CD1c-positive myeloid dendritic cell (primary cell): ENCODE results near the gene MAP3K10.
"Not testable (repeated sequence)": the region's sequence is repeated elsewhere in the genome, so short reads cannot be mapped to it uniquely, and the experiment has no call there.

Experiments
- DNase-seq: peaks from one replicate; pipeline ENCODE4 v3.0.0-alpha.2; 2016; ENCODE audit errors: extremely low spot score

The MAP3K10 gene

DNA sequence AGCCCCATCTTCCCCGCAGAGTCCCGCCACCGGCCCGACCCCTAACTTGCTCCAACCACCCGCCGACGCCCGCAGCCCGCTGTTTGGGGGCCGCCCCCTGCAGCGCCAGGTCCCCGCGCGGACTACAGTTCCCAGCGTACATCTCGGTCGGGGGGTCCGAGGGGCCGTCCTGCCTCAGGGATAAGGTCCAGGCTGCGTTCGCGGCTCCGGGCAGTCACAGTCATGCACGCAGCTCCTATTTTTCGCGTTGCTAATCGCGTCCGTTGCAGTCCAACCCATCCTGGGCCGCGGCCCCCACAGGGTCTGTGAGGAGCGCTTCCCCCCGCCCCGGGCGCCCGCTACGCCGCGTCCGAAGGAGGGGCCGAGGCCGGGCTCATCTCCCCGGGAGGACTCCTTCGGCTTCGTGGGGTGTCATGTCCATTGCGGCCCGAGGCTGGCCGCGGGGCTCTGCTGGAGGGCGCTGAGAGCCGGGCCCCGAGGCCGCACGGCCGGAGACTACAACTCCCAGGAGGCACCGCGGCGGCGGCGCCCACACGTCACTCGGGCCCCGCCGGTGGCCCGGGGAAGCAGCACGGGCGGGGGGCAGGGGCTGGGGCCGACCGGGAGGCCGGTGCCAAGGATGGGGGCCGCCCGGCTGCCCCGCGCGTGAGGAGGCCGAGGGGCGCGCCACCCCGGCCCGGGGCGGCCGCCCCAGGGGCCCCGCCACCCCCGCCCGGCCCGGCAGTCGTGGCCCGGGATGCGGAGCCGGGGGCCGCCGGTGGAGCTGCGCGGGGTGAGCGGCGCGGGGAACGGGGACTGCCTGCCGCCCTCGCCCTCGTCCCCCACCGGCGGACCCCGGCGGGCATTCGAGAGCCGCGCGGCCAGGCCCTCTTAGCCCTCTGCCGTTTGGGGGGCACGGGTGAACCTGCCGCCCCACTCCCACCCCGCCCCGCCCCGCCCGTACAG is at the start of gene MAP3K10:
MAP3K10 (plus strand) TSS at position 536 of the 945 bp plus-strand sequence. CDS start 606 bp downstream, outside the sequence.
- DNase-seq: peak; percentile 74

DNA sequence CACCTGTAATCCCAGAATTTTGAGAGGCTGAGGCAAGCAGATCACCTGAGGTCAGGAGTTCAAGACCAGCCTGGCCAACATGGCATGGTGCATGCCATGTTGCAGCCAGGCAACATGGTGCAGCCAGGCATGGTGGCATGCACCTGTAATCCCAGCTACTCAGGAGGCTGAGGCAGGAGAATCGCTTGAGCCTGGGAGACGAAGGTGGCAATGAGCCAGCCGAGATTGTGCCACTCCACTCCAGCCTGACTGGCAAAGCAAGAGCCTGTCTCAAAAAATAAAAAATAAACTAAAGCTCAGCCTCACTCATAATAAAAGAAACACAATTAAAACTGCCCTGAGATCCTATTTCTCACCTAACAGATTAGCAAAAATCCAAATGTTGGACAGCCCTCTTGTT is 49.7 kb upstream of the MAP3K10 start:
- DNase-seq: no peak

DNA sequence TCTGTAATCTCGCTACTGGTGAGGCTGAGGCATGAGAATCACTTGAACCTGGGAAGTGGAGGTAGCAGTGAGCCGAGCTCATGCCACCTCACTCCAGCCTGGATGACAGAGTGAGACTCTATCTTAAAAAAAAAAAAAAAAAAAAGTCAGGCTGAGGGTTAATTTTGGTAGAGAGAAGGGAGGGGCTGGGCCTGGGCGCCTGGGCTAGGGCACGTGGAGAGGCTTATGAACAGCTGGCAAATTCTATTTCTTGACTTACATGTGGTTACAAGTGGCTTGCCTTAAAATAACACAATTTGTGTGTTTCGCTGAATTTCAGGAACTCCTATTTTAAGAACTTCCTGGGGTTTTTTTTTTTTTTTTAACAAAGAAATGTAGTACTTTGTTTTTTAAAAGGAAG is 47.6 kb upstream of the MAP3K10 start:
- peak; percentile 40 for DNase-seq

DNA sequence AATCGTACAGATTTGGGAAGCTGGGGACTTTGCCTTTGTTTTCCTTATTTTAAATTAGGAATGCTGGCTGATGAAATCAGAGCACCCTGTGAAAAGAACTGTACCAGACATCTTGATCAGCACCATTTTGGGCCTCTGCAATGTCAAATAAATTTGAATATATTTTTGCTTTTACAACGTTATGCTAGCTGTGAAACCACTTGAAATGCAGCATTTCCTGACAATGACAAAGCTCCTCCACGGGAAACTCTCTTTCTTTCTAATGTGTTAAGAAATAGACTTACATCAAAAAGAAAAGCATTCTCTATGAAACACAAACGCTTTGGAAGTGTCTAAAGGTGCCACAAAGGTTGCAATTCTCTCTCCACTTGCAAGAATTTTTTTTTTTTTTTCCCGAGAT is 47.1 kb upstream of the MAP3K10 start:
- DNase-seq: peak; percentile 30

DNA sequence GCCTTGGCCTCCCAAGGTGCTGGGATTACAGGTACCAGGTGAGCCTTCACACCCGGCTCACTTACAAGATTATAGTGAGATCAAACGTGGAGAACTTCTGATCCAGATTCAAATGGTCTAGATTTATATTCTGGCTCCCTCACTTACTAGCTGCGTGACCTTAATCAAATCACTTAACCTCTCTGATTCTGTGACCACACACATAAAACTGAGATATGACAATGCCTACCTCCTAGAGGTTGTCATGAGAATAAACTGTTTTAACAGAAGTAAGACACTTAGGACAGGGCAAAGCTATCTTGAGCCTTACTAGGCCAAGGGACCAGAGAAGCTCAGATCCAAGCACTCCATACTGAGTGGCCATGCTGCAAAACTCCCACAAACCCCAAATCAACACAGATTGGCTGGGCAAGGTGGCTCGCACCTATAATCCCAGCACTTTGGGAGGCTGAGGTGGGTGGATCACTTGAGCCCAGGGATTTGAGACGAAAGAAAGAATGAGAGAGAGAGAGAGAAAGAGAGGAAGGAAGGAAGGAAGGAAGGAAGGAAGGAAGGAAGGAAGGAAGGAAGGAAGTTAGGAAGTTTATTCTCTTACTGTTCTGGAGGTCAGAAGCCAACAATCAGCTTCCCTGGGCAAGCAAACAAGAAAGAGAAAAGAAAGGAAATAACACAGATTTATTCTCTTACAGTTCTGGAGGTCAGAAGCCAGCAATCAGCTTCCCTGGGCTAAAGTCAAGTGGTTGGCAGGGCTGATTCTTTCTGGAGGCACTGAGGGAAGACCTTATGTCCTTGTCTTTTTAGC is 46.1 kb upstream of the MAP3K10 start:
- DNase-seq: no peak

DNA sequence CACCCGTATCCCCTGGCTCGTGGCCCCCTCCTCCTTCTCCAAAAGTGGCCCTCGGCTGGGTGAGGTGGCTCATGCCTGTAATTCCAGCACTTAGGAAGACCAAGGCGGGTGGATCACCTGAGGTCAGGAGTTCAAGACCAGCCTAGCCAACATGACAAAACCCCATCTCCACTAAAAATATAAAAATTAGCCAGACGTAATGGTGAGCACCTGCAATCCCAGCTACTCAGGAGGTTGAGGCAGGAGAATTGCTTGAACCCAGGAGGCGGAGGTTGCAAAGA is 45.5 kb upstream of the MAP3K10 start:
- DNase-seq: not testable (repeated sequence)

DNA sequence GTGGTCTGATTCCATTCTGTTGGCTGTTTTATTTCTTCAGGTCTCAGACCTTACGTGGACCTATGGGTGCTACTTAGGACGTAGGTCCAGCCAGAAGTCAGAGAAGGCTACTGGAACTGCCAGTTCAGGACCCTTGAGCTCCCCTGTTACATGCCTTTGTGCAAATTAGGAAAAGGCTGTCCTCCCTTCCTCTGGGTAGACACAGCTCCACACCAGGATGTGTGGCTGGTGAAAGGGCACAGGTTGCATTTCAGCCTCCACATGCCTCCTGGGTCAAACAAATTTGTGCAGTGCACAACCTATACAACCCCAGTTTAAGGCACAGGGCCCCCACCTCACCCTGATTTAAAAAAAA is 43.9 kb upstream of the MAP3K10 start:
- DNase-seq: no peak

DNA sequence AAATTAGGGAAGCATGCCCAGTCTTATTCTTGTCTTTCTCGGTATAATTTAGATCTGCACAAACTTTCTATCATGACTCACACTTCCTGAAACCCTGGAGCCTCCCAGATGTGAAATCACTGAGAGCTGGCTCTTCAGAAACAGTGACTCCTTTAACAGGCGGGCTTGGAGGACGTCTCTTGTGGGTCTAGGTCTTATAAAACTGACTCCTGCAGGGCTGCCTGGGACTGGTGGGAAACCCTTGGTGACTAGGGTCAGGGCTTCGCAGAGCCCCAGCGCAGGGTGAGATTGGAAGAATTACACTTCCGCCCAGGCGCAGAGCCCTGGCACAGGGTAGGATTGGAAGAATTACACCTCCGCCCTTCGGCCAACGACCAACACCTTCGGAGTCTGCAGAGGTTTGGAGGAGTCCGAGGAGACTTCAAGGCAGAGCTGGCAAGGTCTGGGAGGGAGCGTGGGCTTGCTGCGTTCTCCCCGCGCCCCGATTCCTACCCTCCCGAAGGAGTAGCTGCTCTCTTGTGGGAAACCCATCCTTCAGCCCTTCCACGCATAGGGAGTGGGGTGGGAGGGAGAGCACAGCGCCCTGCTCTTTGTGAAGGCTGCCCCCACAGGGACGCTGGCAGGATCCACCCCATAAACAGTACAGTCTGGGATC is 43.4 kb upstream of the MAP3K10 start:
- DNase-seq: peak; percentile 76

DNA sequence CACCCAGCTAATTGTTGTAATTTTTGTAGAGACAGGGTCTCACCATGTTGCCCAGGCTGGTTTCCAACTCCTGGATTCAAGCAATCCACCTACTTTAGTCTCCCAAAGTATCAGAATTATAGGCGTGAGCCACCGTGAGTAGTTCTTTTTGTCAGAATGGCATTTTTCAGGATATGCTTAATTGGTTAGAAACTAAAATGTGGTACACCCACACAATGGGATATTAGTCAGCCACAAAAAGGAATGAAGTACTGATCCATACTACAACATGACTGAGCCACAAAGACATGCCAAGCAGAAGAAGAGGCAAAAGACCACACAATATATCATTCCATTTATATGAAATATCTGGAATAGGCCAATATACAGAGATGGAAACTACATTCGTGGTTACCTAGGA is 41.7 kb upstream of the MAP3K10 start:
- peak; percentile 41 for DNase-seq

DNA sequence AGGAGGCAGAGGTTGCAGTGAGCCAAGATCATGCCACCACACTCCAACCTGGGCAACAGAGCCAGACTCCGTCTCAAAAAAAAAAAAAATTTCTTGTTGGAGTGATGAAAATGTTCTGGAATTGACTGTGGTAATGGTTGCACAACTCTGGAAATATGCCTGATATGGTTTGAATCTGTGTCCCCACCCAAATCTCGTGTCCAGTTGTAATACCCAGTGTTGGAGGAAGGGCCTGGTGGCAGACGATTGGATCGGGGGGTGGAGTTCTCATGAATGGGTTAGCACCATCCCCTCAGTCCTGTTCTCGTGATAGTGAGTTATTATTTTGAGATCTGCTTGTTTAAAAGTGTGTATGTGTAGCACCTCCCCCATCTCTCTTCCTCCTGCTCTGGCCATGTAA is 41.1 kb upstream of the MAP3K10 start:
- DNase-seq: no peak

DNA sequence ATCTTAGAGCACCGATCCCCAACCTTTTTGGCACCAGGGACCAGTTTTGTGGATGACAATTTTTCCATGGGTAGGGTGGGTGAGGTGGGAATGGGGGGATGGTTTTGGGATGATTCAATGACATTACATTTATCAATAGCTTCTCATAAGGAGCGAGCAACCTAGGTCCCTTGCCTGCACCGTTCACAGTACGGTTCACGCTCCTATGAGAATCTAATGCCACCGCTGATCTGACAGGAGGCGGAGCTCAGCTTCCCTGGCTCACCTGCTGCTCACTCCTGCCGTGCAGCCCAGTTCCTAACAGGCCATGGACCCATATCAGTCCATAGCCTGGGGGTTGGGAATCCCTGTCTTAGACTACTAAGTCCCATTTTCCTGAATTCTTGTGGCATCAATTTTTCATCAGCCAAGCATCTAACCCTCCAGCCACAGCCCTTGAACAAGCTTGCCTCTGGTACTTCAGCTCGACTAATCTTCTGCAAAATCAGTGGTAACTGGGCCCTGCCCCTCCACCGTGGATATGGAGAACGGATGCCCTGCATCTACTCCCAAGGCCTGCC is 37.0 kb upstream of the MAP3K10 start:
- DNase-seq: no peak

DNA sequence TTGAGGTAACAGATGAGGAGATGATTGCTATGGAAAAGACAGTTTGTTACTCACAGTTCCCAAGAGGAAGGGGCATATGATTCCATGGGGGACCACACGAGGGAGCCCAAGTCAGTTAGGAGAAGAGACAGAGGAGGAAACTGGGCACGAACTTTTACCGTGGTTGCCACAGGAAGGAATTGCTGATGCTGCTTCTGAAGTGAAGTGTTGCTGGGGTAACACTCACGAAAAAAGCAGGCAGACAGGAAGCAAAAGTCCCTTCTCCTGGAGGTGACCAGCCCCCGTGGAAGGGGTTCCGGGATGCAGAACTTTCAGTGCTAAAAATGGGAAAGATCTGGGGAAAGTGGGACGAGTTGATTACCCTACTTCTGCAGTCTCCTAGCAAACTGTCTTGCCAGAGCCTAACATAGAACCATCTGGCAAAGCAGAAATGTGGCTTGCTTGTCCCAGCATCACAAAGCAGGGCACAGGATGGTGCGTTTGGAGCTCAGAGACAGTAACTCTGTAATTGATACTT is 35.4 kb upstream of the MAP3K10 start:
- peak; percentile 45 for DNase-seq

DNA sequence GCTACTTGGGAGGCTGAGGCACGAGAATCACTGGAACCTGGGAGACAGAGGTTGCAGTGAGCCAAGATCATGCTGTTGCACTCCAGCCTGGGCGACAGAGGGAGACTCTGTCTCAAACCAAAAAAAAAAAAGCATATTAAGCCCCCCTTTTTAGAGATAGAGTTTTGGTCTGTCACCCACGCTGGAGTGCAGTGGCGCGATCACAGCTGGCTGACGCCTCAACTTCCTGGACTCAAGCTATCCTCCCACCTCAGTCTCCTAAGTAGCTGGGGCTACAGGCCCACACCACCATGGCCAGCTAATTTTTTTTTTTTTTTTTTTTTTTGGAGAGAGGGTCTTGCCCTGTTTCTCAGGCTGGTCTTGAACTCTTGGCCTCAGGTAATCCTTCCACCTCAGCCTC is 34.2 kb upstream of the MAP3K10 start:
- DNase-seq: no peak

DNA sequence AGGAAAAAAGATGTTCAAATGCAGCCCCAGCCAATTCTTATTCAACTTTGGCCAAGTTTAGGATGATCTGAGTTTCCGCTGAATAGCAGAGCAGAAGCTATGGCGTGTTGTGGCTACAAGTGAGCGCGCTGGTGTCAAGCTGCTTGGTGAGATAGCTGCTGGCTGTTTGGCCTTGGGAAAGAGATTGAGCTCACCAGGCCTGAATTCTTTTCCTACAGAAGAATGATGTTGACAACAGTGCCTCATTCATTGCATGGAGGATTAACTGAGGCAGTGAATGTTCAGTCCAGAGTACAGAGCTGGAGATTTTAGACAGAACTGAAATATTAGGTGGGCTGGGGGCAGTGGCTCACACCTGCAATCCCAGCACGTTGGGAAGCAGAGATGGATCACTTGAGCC is 31.5 kb upstream of the MAP3K10 start:
- no peak for DNase-seq

DNA sequence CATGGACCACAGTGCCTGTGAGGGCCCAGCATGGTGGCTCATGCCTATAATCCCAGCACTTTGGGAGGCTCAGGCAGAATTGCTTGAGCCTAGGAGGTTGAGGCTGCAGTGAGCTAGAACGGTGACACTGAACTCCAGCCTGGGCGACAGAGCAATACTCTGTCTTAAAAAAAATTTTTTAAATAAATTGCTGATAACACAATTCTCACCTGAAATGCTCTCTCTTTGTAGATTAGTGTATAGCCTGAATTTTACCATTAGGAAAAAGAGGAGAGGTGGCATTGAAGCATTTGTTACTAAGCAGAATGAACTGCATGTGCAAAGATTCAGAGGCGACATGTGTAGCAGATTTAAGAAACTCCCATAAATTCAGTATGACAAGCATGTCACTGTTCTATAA is 29.1 kb upstream of the MAP3K10 start:
- no peak for DNase-seq

DNA sequence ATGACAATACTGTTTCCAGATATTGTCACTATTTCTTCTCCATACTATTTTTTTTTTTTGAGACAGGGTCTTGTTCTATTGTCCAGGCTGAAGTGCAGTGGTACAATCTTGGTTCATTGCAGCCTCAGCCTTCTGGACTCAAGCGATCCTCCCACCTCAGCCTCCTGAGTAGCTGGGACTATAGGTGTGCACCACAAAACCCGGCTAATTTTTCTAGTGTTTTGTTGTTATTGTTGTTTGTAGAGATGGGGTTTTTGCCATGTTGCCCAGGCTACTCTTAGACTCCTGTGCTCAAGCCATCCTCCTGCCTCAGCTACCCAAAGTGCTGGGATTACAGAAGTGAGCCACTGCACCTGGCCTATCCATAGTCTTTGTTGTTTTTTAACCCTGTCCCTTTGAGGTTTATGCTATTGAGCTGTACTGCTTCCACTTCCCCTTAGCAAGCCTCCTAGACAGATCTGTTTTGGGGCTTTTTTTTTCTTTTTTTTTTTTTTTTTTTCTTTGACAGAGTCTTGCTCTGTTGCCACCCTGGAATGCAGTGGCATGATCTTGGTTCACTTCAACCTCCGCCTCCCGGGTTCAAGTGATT is 27.6 kb upstream of the MAP3K10 start:
- DNase-seq: peak; percentile 13

DNA sequence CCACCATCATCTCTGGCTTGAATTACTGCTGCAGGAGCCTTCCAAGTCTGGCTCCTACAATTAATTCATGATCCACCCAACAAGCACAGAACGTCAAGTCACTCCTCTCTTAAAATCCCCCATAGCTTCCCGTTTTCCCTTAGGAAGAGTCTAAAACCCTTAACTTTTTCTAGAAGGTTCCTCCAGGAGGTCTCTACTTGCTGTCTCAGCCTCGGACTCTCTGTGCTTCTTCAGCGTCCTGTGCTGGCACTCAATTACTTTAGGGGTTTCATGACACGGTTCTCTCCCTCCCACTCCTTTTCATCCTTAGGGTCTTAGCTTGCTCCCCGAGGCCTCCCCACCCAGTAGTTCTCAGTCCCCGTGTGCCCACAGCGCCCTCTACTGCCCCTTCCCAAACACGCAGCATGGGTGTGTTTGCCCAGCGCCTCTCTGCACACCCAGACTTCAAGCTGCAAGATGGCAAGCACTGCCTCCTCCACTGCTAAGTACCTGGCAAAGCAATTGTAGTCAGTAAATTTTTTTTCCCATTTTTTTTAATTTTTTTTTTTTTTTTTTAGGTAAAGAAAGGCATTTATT is 25.8 kb upstream of the MAP3K10 start:
- DNase-seq: peak; percentile 62

DNA sequence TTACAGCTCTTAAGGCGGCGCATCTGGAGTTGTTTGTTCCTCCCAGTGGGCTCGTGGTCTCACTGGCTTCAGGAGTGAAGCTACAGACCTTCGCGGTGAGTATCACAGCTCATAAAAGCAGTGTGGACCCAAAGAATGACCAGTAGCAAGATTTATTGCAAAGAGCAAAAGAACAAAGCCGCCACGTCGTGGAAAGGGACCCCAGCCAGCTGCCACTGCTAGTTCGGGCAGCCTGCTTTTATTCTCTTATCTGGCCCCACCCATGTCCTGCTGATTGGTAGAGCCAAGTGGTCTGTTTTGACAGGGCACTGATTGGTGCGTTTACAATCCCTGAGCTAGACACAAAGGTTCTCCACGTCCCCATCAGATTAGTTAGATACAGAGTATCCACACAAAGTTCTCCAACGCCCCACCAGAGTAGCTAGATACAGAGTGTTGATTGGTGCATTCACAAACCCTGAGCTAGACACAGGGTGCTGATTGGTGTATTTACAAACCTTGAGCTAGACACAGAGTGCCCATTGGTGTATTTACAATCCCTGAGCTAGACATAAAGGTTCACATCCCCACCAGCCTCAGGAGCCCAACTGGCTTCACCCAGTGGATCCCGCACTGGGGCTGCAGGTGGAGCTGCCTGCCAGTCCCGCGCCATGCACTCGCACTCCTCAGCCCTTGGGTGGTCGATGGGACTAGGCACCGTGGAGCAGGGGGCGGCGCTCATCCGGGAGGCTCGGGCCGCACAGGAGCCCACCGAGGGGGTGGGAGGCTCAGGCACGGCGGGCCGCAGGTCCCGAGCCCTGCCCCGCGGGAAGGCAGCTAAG is 21.5 kb upstream of the MAP3K10 start:
- not testable (repeated sequence) for DNase-seq

DNA sequence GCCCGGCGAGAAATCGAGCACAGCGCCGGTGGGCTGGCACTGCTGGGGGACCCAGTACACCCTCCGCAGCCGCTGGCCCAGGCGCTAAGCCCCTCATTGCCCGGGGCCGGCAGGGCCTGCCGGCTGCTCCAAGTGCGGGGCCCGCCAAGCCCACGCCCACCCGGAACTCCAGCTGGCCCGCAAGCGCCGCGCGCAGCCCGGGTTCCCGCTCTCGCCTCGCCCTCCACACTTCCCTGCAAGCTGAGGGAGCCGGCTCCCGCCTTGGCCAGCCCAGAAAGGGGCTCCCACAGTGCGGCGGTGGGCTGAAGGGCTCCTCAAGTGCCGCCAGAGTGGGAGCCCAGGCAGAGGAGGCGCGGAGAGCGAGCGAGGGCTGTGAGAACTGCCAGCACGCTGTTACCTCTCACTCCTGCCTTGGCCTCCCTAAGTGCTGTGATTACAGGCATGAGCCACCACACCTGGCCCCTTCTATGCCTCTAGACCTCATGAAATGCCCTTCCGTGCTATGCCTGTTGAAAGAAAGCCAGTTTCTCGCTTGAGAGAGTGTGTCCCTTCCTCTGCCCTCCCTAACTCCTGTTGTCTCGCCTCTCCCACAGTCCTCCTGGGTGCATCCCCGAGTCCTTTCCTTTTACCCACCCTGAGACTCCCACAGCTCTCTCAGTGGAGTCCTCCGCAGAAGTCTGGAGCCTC is 20.8 kb upstream of the MAP3K10 start:
- not testable (repeated sequence) for DNase-seq

DNA sequence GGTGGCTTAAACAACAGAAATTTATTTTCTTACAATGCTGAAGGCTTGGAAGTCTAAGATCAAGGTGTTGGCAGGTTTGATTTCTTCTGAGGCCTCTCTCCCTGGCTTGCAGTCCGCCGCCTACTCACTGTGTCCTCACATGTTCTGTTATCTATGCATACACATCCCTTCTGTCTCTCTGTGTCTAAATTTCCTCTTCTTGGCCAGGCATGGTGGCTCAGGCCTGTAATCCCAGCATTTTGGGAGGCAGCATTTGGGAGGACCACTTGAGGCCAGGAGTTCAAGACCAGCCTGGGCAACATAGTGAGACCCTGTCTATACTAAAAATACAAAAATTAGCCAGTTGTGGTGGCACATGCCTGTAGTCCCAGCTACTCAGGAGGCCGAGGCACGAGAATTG is 19.9 kb upstream of the MAP3K10 start:
- not testable (repeated sequence) for DNase-seq
